Measurements from ENCODE around the gene SEC31B. TPM values are rescaled to one million over a fixed set of nuclear protein-coding genes. Genes with fewer than 3 reads are reported as not detected.
A peak's percentile ranks its signal among the peaks of the same experiment; 100 is the strongest.

Gene SEC31B
- total and polyA plus RNA-seq, 11 donors = 1.9 to 11.5 (median 7.0) TPM

DNA sequence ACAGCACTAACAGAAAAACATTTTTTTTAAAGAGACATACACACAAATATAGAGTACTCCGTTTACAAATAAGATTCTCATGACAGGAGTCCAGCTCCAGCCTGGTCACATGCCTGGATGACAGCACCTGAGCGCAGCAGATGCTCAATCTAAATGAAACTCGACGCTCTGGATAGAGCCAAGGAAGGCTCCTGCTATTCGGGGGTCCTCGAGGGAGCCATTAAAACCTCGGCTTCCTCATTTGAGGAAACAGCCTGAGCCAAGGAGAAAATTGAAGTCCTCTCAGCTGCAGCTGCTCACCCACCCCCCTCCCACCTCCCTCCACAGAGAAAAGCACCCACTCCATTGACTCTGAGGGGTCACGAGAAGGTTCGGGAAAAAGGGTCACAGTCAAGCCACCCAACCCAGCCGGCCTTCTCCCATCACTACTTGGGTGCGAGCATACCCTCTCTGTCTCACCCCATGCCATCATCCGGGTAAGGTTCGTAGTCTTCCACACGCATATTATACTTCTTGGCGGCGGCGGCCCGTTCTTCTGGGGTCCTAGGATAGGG, 9.3 kb upstream of the SEC31B start:
- intact Hi-C loops (cut with DNase I) = no loop called here
- peak in 2 of 4 donors; percentile 11 to 14 for ATAC-seq
- H3K4me3 ChIP-seq = peak overlapping the region; percentile 66 to 97 (median 92)
- peaks cover 0 to 32% (median 20%) of the 10 kb centered on the region in 12 donors for H3K4me1 ChIP-seq
- H3K36me3 ChIP-seq = peaks cover 0 to 45% (median 39%) of the 10 kb centered on the region in 9 donors
- DNase-seq = peak in 1 of 5 donors; percentile 16
- H3K27ac ChIP-seq = peak overlapping the region; percentile 66 to 95 (median 90)
- H3K9me3 ChIP-seq = no peaks in the 10 kb centered on the region
- WGBS, 4 donors = 0 to 2% (median 1%) methylated on average over 18 of the region's 18 CpGs
- no peaks in the 10 kb centered on the region for H3K27me3 ChIP-seq
- TF ChIP-seq CTCF (IDR thresholded peaks at IDR 0.05) (no peak), POLR2A (IDR thresholded peaks at IDR 0.05) (no peak)

- peak overlapping the region in 7 of 12 donors; percentile 90 to 95 (median 92) for H3K27ac ChIP-seq
- 41 to 55% (median 46%) methylated on average over 7 of the region's 7 CpGs for WGBS, 4 donors
- peak overlapping the region; percentile 66 to 97 (median 92) for H3K4me3 ChIP-seq
- ATAC-seq (no peak), DNase-seq (no peak)
- no peaks in the 10 kb centered on the region for H3K9me3 ChIP-seq
- no peaks in the 10 kb centered on the region for H3K27me3 ChIP-seq
- intact Hi-C loops (cut with DNase I) = no loop called here
- peaks cover 0 to 32% (median 20%) of the 10 kb centered on the region in 12 donors for H3K4me1 ChIP-seq
- TF ChIP-seq CTCF (IDR thresholded peaks at IDR 0.05) = no peak
- TF ChIP-seq POLR2A (IDR thresholded peaks at IDR 0.05) = no peak
- peaks cover 0 to 52% (median 46%) of the 10 kb centered on the region in 9 donors for H3K36me3 ChIP-seq
These were observed 8.6 kb upstream of the SEC31B start for GRCh38 chr10:100528123-100528886.

- WGBS, 4 donors = 75 to 88% (median 84%) methylated on average over 2 of the region's 2 CpGs
- Histone ChIP-seq H3K36me3 (peaks cover 0 to 61% (median 51%) of the 10 kb centered on the region in 9 donors), H3K27me3 (peaks cover 0 to under 1% (median 0%) of the 10 kb centered on the region in 9 donors), H3K4me1 (peaks cover 0 to 28% (median 15%) of the 10 kb centered on the region in 12 donors), H3K27ac (no peak overlapping the region), H3K9me3 (no peaks in the 10 kb centered on the region), H3K4me3 (no peak overlapping the region)
- TF ChIP-seq POLR2A (IDR thresholded peaks at IDR 0.05) = no peak
- TF ChIP-seq CTCF (IDR thresholded peaks at IDR 0.05) = no peak
- DNase-seq = no peak
- intact Hi-C loops (cut with DNase I) = loop anchor here in 1 of 10 donors (5.0 kb wide), 1 partner anchor 187 kb away; no protein-coding TSS in a partner anchor
- ATAC-seq = no peak
These were observed 5.0 kb upstream of the SEC31B start for GRCh38 chr10:100524638-100525037.

DNA sequence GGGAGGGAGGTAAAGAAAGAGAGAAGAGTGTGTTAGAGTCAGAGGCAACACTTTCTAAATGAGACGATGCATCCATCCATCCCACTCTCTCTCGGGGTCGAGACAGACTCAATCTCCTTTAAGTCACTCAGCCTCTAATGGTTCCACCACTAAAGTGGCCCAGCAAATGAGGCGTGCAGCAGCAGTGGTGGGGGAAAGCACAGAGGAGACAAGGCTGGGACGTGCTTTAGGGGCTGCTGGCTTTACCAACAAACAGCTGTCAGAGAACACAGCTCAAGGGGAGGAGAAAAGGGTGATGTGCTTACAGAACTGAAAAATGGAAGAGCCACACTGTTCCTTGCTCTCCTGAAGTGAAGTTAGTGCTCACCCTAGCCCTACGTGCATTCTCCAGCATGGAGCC, 4.5 kb upstream of the SEC31B start:
- H3K9me3 ChIP-seq = no peaks in the 10 kb centered on the region
- DNase-seq = no peak
- no peak overlapping the region for H3K4me3 ChIP-seq
- intact Hi-C loops (cut with DNase I) = loop anchor here in 1 of 10 donors (5.0 kb wide), 1 partner anchor 187 kb away; no protein-coding TSS in a partner anchor
- WGBS, 4 donors = 82 to 88% (median 88%) methylated on average over 6 of the region's 6 CpGs
- ATAC-seq = no peak
- H3K4me1 ChIP-seq = peaks cover 0 to 33% (median 16%) of the 10 kb centered on the region in 12 donors
- H3K27me3 ChIP-seq = peaks cover 0 to 4% (median 0%) of the 10 kb centered on the region in 9 donors
- no peak overlapping the region for H3K27ac ChIP-seq
- TF ChIP-seq CTCF (IDR thresholded peaks at IDR 0.05) (no peak), POLR2A (IDR thresholded peaks at IDR 0.05) (no peak)
- peaks cover 0 to 61% (median 51%) of the 10 kb centered on the region in 9 donors for H3K36me3 ChIP-seq
